Esophagus muscularis mucosa (tissue), 4 donors: ENCODE data around the gene KCNQ1.

ENCODE experiments used
- EP300 ChIP-seq: sonication (generic); formaldehyde crosslinking; IDR thresholded peaks from one replicate; pipeline ENCODE4 v1.6.1; 2017; ENCODE audit warnings: antibody characterized with exemption
- POLR2A ChIP-seq: fragments of 450-650 bp; IDR thresholded peaks from one replicate; pipeline ENCODE4 v1.6.1; 2017; ENCODE audit warnings: antibody characterized with exemption, moderate library complexity, mild to moderate bottlenecking, low read depth
- TF ChIP-seq, protein P1 (sequence below), 3 experiments: fragments of 200-600 bp in 2 of 3; fragments of 450-650 bp in 1 of 3; sonication (generic) in 2 of 3; IDR thresholded peaks; one replicate each; pipeline ENCODE4 v1.5.1; 2017 to 2019; ENCODE audit warnings: antibody characterized with exemption in 3 of 3, mild to moderate bottlenecking in 2 of 3, moderate library complexity in 1 of 3

DNA sequence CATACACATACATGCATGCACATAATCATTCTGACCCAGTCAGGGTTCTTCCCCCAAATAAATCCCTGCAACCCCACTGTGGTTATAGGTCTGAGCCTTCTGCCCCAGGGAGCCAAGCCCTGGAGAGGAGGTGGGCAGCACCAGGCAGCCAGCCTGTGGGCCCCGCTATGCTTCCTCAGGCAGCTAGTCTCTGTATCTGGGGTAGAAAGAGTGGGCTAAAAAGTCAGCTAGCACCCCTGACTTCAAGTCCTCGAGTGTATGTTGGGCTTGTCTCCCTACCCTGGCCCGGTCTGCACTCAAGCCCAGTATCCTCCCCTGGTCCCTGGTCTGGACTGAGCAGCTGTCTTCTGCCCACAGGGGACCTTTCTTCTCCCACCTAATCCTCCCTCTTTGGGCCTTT, 226.9 kb downstream of the KCNQ1 start:
- TF ChIP-seq, protein P1, sequence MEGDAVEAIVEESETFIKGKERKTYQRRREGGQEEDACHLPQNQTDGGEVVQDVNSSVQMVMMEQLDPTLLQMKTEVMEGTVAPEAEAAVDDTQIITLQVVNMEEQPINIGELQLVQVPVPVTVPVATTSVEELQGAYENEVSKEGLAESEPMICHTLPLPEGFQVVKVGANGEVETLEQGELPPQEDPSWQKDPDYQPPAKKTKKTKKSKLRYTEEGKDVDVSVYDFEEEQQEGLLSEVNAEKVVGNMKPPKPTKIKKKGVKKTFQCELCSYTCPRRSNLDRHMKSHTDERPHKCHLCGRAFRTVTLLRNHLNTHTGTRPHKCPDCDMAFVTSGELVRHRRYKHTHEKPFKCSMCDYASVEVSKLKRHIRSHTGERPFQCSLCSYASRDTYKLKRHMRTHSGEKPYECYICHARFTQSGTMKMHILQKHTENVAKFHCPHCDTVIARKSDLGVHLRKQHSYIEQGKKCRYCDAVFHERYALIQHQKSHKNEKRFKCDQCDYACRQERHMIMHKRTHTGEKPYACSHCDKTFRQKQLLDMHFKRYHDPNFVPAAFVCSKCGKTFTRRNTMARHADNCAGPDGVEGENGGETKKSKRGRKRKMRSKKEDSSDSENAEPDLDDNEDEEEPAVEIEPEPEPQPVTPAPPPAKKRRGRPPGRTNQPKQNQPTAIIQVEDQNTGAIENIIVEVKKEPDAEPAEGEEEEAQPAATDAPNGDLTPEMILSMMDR (IDR thresholded peaks at IDR 0.05) = no peak
- TF ChIP-seq EP300 = no peak
- TF ChIP-seq POLR2A = no peak
